ENCODE data around the gene CCDC51. TPM values are rescaled to one million over a fixed set of nuclear protein-coding genes. Genes with fewer than 3 reads are reported as not detected.

CCDC51 gene
- total and polyA plus RNA-seq, 2 of the 13 experiments (the other 11 are each of a cell fraction or from before 2014, with no cell fraction given), result 18.1 to 29.4 TPM

DNA sequence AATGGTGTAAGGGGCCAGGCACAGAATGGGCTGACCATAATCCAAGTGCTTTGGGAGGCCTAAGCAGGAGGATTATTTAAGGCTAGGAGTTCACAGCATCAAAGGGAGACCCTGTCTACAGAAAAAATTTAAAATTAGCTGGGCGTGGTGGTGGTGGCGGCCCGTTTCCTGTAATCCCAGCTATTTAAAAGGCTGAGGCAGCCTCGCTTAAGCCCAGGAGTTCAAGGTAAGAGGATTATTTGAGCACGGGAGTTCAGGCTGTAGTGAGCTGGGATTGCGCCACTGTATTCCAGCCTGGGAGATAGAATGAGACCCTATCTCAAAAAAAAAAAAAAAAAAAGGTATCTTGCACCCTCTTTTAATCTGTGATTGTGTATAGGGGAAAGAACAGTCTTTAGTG, 2.0 kb upstream of the CCDC51 start (continued):
- TF ChIP-seq ZBTB33 (CRISPR knock-in tag; IDR thresholded peaks at IDR 0.05), result 0 out of 2 replicates have a peak, but pooled peaks have one; percentile 56
- TF ChIP-seq ZKSCAN1 (IDR thresholded peaks at IDR 0.05; ENCODE audit: low read length), result no peak
- TF ChIP-seq, protein P1, sequence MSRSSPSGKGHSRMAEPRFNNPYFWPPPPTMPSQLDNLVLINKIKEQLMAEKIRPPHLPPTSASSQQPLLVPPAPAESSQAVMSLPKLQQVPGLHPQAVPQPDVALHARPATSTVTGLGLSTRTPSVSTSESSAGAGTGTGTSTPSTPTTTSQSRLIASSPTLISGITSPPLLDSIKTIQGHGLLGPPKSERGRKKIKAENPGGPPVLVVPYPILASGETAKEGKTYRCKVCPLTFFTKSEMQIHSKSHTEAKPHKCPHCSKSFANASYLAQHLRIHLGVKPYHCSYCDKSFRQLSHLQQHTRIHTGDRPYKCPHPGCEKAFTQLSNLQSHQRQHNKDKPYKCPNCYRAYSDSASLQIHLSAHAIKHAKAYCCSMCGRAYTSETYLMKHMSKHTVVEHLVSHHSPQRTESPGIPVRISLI (CRISPR knock-in tag; IDR thresholded peaks at IDR 0.05; ENCODE audit: borderline replicate concordance), result peak; percentile 53; the same call in 1 of the 2 replicates
- no peak for TF ChIP-seq GATAD1 (CRISPR knock-in tag; IDR thresholded peaks at IDR 0.05)
- TF ChIP-seq EED (CRISPR knock-in tag; IDR thresholded peaks at IDR 0.05), result no peak
- TF ChIP-seq RXRA (CRISPR knock-in tag; IDR thresholded peaks at IDR 0.05), result no peak
- no peak for TF ChIP-seq ZNF33B (CRISPR knock-in tag; IDR thresholded peaks at IDR 0.05)
- TF ChIP-seq, protein P2, sequence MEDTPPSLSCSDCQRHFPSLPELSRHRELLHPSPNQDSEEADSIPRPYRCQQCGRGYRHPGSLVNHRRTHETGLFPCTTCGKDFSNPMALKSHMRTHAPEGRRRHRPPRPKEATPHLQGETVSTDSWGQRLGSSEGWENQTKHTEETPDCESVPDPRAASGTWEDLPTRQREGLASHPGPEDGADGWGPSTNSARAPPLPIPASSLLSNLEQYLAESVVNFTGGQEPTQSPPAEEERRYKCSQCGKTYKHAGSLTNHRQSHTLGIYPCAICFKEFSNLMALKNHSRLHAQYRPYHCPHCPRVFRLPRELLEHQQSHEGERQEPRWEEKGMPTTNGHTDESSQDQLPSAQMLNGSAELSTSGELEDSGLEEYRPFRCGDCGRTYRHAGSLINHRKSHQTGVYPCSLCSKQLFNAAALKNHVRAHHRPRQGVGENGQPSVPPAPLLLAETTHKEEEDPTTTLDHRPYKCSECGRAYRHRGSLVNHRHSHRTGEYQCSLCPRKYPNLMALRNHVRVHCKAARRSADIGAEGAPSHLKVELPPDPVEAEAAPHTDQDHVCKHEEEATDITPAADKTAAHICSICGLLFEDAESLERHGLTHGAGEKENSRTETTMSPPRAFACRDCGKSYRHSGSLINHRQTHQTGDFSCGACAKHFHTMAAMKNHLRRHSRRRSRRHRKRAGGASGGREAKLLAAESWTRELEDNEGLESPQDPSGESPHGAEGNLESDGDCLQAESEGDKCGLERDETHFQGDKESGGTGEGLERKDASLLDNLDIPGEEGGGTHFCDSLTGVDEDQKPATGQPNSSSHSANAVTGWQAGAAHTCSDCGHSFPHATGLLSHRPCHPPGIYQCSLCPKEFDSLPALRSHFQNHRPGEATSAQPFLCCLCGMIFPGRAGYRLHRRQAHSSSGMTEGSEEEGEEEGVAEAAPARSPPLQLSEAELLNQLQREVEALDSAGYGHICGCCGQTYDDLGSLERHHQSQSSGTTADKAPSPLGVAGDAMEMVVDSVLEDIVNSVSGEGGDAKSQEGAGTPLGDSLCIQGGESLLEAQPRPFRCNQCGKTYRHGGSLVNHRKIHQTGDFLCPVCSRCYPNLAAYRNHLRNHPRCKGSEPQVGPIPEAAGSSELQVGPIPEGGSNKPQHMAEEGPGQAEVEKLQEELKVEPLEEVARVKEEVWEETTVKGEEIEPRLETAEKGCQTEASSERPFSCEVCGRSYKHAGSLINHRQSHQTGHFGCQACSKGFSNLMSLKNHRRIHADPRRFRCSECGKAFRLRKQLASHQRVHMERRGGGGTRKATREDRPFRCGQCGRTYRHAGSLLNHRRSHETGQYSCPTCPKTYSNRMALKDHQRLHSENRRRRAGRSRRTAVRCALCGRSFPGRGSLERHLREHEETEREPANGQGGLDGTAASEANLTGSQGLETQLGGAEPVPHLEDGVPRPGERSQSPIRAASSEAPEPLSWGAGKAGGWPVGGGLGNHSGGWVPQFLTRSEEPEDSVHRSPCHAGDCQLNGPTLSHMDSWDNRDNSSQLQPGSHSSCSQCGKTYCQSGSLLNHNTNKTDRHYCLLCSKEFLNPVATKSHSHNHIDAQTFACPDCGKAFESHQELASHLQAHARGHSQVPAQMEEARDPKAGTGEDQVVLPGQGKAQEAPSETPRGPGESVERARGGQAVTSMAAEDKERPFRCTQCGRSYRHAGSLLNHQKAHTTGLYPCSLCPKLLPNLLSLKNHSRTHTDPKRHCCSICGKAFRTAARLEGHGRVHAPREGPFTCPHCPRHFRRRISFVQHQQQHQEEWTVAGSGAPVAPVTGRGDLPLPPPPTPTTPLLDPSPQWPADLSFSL (CRISPR knock-in tag; IDR thresholded peaks at IDR 0.05), result no peak
- TF ChIP-seq, protein P3, sequence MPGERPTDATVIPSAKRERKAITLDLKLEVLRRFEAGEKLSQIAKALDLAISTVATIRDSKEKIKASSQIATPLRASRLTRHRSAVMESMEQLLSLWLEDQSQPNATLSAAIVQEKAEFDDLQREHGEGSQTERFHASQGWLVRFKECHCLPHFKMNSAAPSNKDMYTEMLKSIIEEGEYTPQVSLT (CRISPR knock-in tag; IDR thresholded peaks at IDR 0.05; ENCODE audit: borderline replicate concordance, low read depth), result no peak
- TF ChIP-seq ZNF546 (CRISPR knock-in tag; conservative IDR thresholded peaks at IDR 0.05), result no peak
- no peak for TF ChIP-seq PLRG1 (conservative IDR thresholded peaks at IDR 0.05)
- TF ChIP-seq, protein P4, sequence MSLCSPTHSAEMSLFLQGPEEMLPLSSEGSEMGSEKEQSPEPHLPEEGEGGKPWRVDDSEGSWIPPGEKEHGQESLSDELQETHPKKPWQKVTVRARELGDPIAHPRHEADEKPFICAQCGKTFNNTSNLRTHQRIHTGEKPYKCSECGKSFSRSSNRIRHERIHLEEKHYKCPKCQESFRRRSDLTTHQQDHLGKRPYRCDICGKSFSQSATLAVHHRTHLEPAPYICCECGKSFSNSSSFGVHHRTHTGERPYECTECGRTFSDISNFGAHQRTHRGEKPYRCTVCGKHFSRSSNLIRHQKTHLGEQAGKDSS (CRISPR knock-in tag; IDR thresholded peaks at IDR 0.05; ENCODE audit: borderline replicate concordance, low read depth), result 0 out of 2 replicates have a peak, but pooled peaks have one; percentile 21
- no peak for TF ChIP-seq ZMYM3 (CRISPR knock-in tag; IDR thresholded peaks at IDR 0.05)
- TF ChIP-seq ZNF33A (CRISPR knock-in tag; IDR thresholded peaks at IDR 0.05; ENCODE audit: borderline replicate concordance), result no peak
- TF ChIP-seq EP300 (IDR thresholded peaks at IDR 0.05; ENCODE audit: low read depth in 2 of 2, low read length in 2 of 2), result no peak
- TF ChIP-seq EP300 (CRISPR knock-in tag; IDR thresholded peaks at IDR 0.05; ENCODE audit: borderline replicate concordance), result no peak
- no peak for TF ChIP-seq SOX6 (IDR thresholded peaks at IDR 0.05)
- TF ChIP-seq SOX6 (CRISPR knock-in tag; IDR thresholded peaks at IDR 0.05), result peak; percentile 27; the same call in 1 of the 2 replicates
- TF ChIP-seq ZNF367 (CRISPR knock-in tag; IDR thresholded peaks at IDR 0.05; ENCODE audit: borderline replicate concordance), result no peak
- no peak for TF ChIP-seq ZNF430 (CRISPR knock-in tag; IDR thresholded peaks at IDR 0.05)
- TF ChIP-seq ZNF350 (CRISPR knock-in tag; IDR thresholded peaks at IDR 0.05; ENCODE audit: borderline replicate concordance, low read depth), result no peak

All from HepG2 (cell line).